ENCODE data around the gene FIGNL1.

The FIGNL1 gene

GRCh38 chr7:50471970-50472369, 21.8 kb upstream of the FIGNL1 start:
- H3K18ac ChIP-seq (ENCODE audit: low read depth in 1 of 2, low read length in 2 of 2) = no peak overlapping the region
- H4K8ac ChIP-seq (ENCODE audit: low read length) = no peak overlapping the region
- H3K27ac ChIP-seq (ENCODE audit: low read length, poor library complexity, severe bottlenecking) = no peak overlapping the region
- H3K9me3 ChIP-seq (ENCODE audit: control insufficient read depth, low read length) = no peaks in the 10 kb centered on the region
- H3K23ac ChIP-seq (ENCODE audit: low read length in 2 of 2) = no peak overlapping the region
- H3K36me3 ChIP-seq (ENCODE audit: control insufficient read depth in 1 of 2, insufficient read depth in 2 of 2, low read depth in 1 of 2, low read length in 2 of 2) = no peaks in the 10 kb centered on the region
- H2AK5ac ChIP-seq (ENCODE audit: low read length, severe bottlenecking) = no peak overlapping the region
- H4K91ac ChIP-seq (ENCODE audit: low read length) = no peak overlapping the region
- H3K4me1 ChIP-seq (ENCODE audit: control insufficient read depth, insufficient read depth, low read depth, low read length) = peaks cover 8% of the 10 kb centered on the region
- DNase-seq = no peak
- no peak overlapping the region for H2AFZ ChIP-seq (ENCODE audit: low read depth, low read length)
- H2BK5ac ChIP-seq (ENCODE audit: low read depth, low read length, poor library complexity, severe bottlenecking) = no peak overlapping the region
- H2BK120ac ChIP-seq (ENCODE audit: low read depth, low read length) = no peak overlapping the region
- H3K4me3 ChIP-seq (ENCODE audit: insufficient read depth in 1 of 2, low read depth in 1 of 2, low read length in 2 of 2) = no peak overlapping the region
- no peak overlapping the region for H2BK12ac ChIP-seq (ENCODE audit: low read length in 2 of 2)
- H3K14ac ChIP-seq (ENCODE audit: low read length in 2 of 2) = no peak overlapping the region
- H3K79me1 ChIP-seq (replicated peaks; ENCODE audit: low read length, poor library complexity, severe bottlenecking) = no peaks in the 10 kb centered on the region
- H2BK15ac ChIP-seq (ENCODE audit: low read depth, poor library complexity, severe bottlenecking) = no peak overlapping the region
- no peak overlapping the region for H3K4me2 ChIP-seq (ENCODE audit: low read length, poor library complexity, severe bottlenecking)
- no peak overlapping the region for H3K9ac ChIP-seq (ENCODE audit: low read length)
- H3K27me3 ChIP-seq (ENCODE audit: control insufficient read depth in 1 of 2, insufficient read depth in 1 of 2, low read length in 2 of 2) = peaks cover 25 to 45% of the 10 kb centered on the region in 2 experiments
- WGBS = 87% methylated on average over 5 of the region's 5 CpGs
- no peak overlapping the region for H3K4ac ChIP-seq (ENCODE audit: low read depth in 1 of 2, low read length in 2 of 2)

- no peak overlapping the region for H4K91ac ChIP-seq (ENCODE audit: low read length)
- H3K14ac ChIP-seq (ENCODE audit: low read length in 2 of 2) = no peak overlapping the region
- no peak overlapping the region for H2BK120ac ChIP-seq (ENCODE audit: low read depth, low read length)
- no peak overlapping the region for H3K4me2 ChIP-seq (ENCODE audit: low read length, poor library complexity, severe bottlenecking)
- H3K9ac ChIP-seq (ENCODE audit: low read length) = no peak overlapping the region
- no peak overlapping the region for H2BK5ac ChIP-seq (ENCODE audit: low read depth, low read length, poor library complexity, severe bottlenecking)
- no peak overlapping the region for H3K23ac ChIP-seq (ENCODE audit: low read length in 2 of 2)
- H3K9me3 ChIP-seq (ENCODE audit: control insufficient read depth, low read length) = no peaks in the 10 kb centered on the region
- H4K8ac ChIP-seq (ENCODE audit: low read length) = no peak overlapping the region
- no peak overlapping the region for H2AK5ac ChIP-seq (ENCODE audit: low read length, severe bottlenecking)
- no peak overlapping the region for H2BK12ac ChIP-seq (ENCODE audit: low read length in 2 of 2)
- no peak overlapping the region for H3K27ac ChIP-seq (ENCODE audit: low read length, poor library complexity, severe bottlenecking)
- H3K18ac ChIP-seq (ENCODE audit: low read depth in 1 of 2, low read length in 2 of 2) = no peak overlapping the region
- H3K79me1 ChIP-seq (replicated peaks; ENCODE audit: low read length, poor library complexity, severe bottlenecking) = no peaks in the 10 kb centered on the region
- H2AFZ ChIP-seq (ENCODE audit: low read depth, low read length) = no peak overlapping the region
- H3K4me3 ChIP-seq (ENCODE audit: insufficient read depth in 1 of 2, low read depth in 1 of 2, low read length in 2 of 2) = no peak overlapping the region
- no peak overlapping the region for H3K4ac ChIP-seq (ENCODE audit: low read depth in 1 of 2, low read length in 2 of 2)
- H3K27me3 ChIP-seq (ENCODE audit: control insufficient read depth in 1 of 2, insufficient read depth in 1 of 2, low read length in 2 of 2) = peaks cover 25 to 48% of the 10 kb centered on the region in 2 experiments
- no peak overlapping the region for H2BK15ac ChIP-seq (ENCODE audit: low read depth, poor library complexity, severe bottlenecking)
- H3K4me1 ChIP-seq (ENCODE audit: control insufficient read depth, insufficient read depth, low read depth, low read length) = peaks cover 8% of the 10 kb centered on the region
- 88% methylated on average over 17 of the region's 17 CpGs for WGBS
- no peaks in the 10 kb centered on the region for H3K36me3 ChIP-seq (ENCODE audit: control insufficient read depth in 1 of 2, insufficient read depth in 2 of 2, low read depth in 1 of 2, low read length in 2 of 2)
- DNase-seq = no peak
Measured at GRCh38 chr7:50470250-50471163, 20.4 kb upstream of the FIGNL1 start.

- Histone ChIP-seq H4K91ac (ENCODE audit: low read length) (no peak overlapping the region), H2BK15ac (ENCODE audit: low read depth, poor library complexity, severe bottlenecking) (no peak overlapping the region), H2BK120ac (ENCODE audit: low read depth, low read length) (no peak overlapping the region), H3K27ac (ENCODE audit: low read length, poor library complexity, severe bottlenecking) (no peak overlapping the region), H3K4me1 (ENCODE audit: control insufficient read depth, insufficient read depth, low read depth, low read length) (peaks cover 6% of the 10 kb centered on the region), H2BK5ac (ENCODE audit: low read depth, low read length, poor library complexity, severe bottlenecking) (no peak overlapping the region), H3K9ac (ENCODE audit: low read length) (no peak overlapping the region), H3K4me2 (ENCODE audit: low read length, poor library complexity, severe bottlenecking) (no peak overlapping the region), H2AFZ (ENCODE audit: low read depth, low read length) (no peak overlapping the region), H3K4me3 (ENCODE audit: insufficient read depth in 1 of 2, low read depth in 1 of 2, low read length in 2 of 2) (no peak overlapping the region), H3K4ac (ENCODE audit: low read depth in 1 of 2, low read length in 2 of 2) (no peak overlapping the region), H3K14ac (ENCODE audit: low read length in 2 of 2) (no peak overlapping the region), H3K27me3 (ENCODE audit: control insufficient read depth in 1 of 2, insufficient read depth in 1 of 2, low read length in 2 of 2) (peaks cover 28 to 46% of the 10 kb centered on the region in 2 experiments), H2AK5ac (ENCODE audit: low read length, severe bottlenecking) (no peak overlapping the region), H4K8ac (ENCODE audit: low read length) (no peak overlapping the region), H3K18ac (ENCODE audit: low read depth in 1 of 2, low read length in 2 of 2) (no peak overlapping the region), H3K79me1 (replicated peaks; ENCODE audit: low read length, poor library complexity, severe bottlenecking) (no peaks in the 10 kb centered on the region), H3K23ac (ENCODE audit: low read length in 2 of 2) (no peak overlapping the region), H3K9me3 (ENCODE audit: control insufficient read depth, low read length) (no peaks in the 10 kb centered on the region), H2BK12ac (ENCODE audit: low read length in 2 of 2) (no peak overlapping the region), H3K36me3 (ENCODE audit: control insufficient read depth in 1 of 2, insufficient read depth in 2 of 2, low read depth in 1 of 2, low read length in 2 of 2) (no peaks in the 10 kb centered on the region)
- DNase-seq = no peak
- WGBS = 86% methylated on average over 1 of the region's 4 CpGs
Measured at GRCh38 chr7:50469181-50469580, 19.0 kb upstream of the FIGNL1 start.

- Histone ChIP-seq H3K14ac (ENCODE audit: low read length in 2 of 2) (no peak overlapping the region), H3K4ac (ENCODE audit: low read depth in 1 of 2, low read length in 2 of 2) (no peak overlapping the region), H3K27me3 (ENCODE audit: control insufficient read depth in 1 of 2, insufficient read depth in 1 of 2, low read length in 2 of 2) (peaks cover 28 to 37% of the 10 kb centered on the region in 2 experiments), H2BK120ac (ENCODE audit: low read depth, low read length) (no peak overlapping the region), H2BK15ac (ENCODE audit: low read depth, poor library complexity, severe bottlenecking) (no peak overlapping the region), H3K79me1 (replicated peaks; ENCODE audit: low read length, poor library complexity, severe bottlenecking) (no peaks in the 10 kb centered on the region), H3K36me3 (ENCODE audit: control insufficient read depth in 1 of 2, insufficient read depth in 2 of 2, low read depth in 1 of 2, low read length in 2 of 2) (no peaks in the 10 kb centered on the region), H2BK12ac (ENCODE audit: low read length in 2 of 2) (no peak overlapping the region), H2AFZ (ENCODE audit: low read depth, low read length) (no peak overlapping the region), H3K9ac (ENCODE audit: low read length) (peak overlapping the region; percentile 26), H3K23ac (ENCODE audit: low read length in 2 of 2) (no peak overlapping the region), H3K9me3 (ENCODE audit: control insufficient read depth, low read length) (no peaks in the 10 kb centered on the region), H3K18ac (ENCODE audit: low read depth in 1 of 2, low read length in 2 of 2) (no peak overlapping the region), H3K4me1 (ENCODE audit: control insufficient read depth, insufficient read depth, low read depth, low read length) (peaks cover 6% of the 10 kb centered on the region), H4K91ac (ENCODE audit: low read length) (no peak overlapping the region), H3K4me3 (ENCODE audit: insufficient read depth in 1 of 2, low read depth in 1 of 2, low read length in 2 of 2) (peak overlapping the region in 1 of 2 experiments; percentile 53), H3K4me2 (ENCODE audit: low read length, poor library complexity, severe bottlenecking) (peak overlapping the region; percentile 47), H3K27ac (ENCODE audit: low read length, poor library complexity, severe bottlenecking) (no peak overlapping the region), H4K8ac (ENCODE audit: low read length) (no peak overlapping the region), H2AK5ac (ENCODE audit: low read length, severe bottlenecking) (no peak overlapping the region), H2BK5ac (ENCODE audit: low read depth, low read length, poor library complexity, severe bottlenecking) (no peak overlapping the region)
- WGBS = 21% methylated on average over 29 of the region's 30 CpGs
- DNase-seq = peak; percentile 67
Measured at GRCh38 chr7:50467817-50468610, 17.9 kb upstream of the FIGNL1 start.
